Stimulated activated naive CD8-positive, alpha-beta T cell treated with anti-CD3 and anti-CD28 coated beads, Interleukin-15, amount 100 ng/mL, for 72 hours (primary cell): ENCODE measurements around the gene CELF6.
"Not testable (repeated sequence)": the region's sequence is repeated elsewhere in the genome, so short reads cannot be mapped to it uniquely, and the experiment has no call there.

Source experiments
- ATAC-seq: fragments of 150-1000 bp; cut with Tn5 transposase; 2 replicates; pipeline ENCODE4 v1.10.0; 2021; ENCODE audit warnings: mild to moderate bottlenecking, moderate library complexity
- DNase-seq, 2 donors: peaks; one replicate each; pipeline ENCODE4 v3.0.0; 2021 to 2022
- H3K27ac Mint-ChIP-seq, 2 donors: one replicate each; pipeline ENCODE4 v1.8.0; 2022; ENCODE audit warnings: mild to moderate bottlenecking in 2 of 2, mixed read lengths in 2 of 2, moderate library complexity in 2 of 2
- H3K27me3 Mint-ChIP-seq: one replicate; pipeline ENCODE4 v1.8.0; 2022; ENCODE audit warnings: mixed read lengths
- H3K4me1 Mint-ChIP-seq: one replicate; pipeline ENCODE4 v1.8.0; 2022; ENCODE audit warnings: mild to moderate bottlenecking, mixed read lengths
- H3K4me3 Mint-ChIP-seq, 2 donors: one replicate each; pipeline ENCODE4 v1.8.0; 2022; ENCODE audit warnings: mild to moderate bottlenecking in 2 of 2, mixed read lengths in 2 of 2, moderate library complexity in 1 of 2
- H3K9me3 Mint-ChIP-seq, 2 donors: one replicate each; pipeline ENCODE4 v1.8.0; 2022; ENCODE audit warnings: mixed read lengths in 2 of 2

CELF6 gene

GRCh38 chr15:72289597-72290325, 30.2 kb downstream of the CELF6 start:
- H3K4me1 Mint-ChIP-seq: no peaks in the 10 kb centered on the region
- peak; percentile 70 for ATAC-seq

GRCh38 chr15:72288796-72289596, 31.0 kb downstream of the CELF6 start:
- ATAC-seq (peak; percentile 48), DNase-seq (no peak)
- Mint-ChIP-seq H3K4me3 (no peak overlapping the region), H3K27ac (peak overlapping the region in 1 of 2 donors; percentile 48), H3K27me3 (no peaks in the 10 kb centered on the region), H3K9me3 (no peaks in the 10 kb centered on the region), H3K4me1 (no peaks in the 10 kb centered on the region)

More at GRCh38 chr15:72289597-72290325, 30.2 kb downstream of the CELF6 start:
- Mint-ChIP-seq H3K4me3 (no peak overlapping the region), H3K27me3 (no peaks in the 10 kb centered on the region), H3K9me3 (no peaks in the 10 kb centered on the region), H3K27ac (peak overlapping the region in 1 of 2 donors; percentile 67)
- no peak for DNase-seq

GRCh38 chr15:72285927-72286516, 33.9 kb downstream of the CELF6 start:
- Mint-ChIP-seq H3K27ac (no peak overlapping the region), H3K27me3 (no peaks in the 10 kb centered on the region)
- peak; percentile 73 for ATAC-seq

GRCh38 chr15:72285402-72285801, 34.6 kb downstream of the CELF6 start:
- H3K27me3 Mint-ChIP-seq: no peaks in the 10 kb centered on the region
- no peak for ATAC-seq
- DNase-seq: no peak
- no peaks in the 10 kb centered on the region for H3K9me3 Mint-ChIP-seq
- no peaks in the 10 kb centered on the region for H3K4me1 Mint-ChIP-seq
- no peak overlapping the region for H3K4me3 Mint-ChIP-seq
- no peak overlapping the region for H3K27ac Mint-ChIP-seq

More at GRCh38 chr15:72285927-72286516, 33.9 kb downstream of the CELF6 start:
- H3K9me3 Mint-ChIP-seq: no peaks in the 10 kb centered on the region
- H3K4me1 Mint-ChIP-seq: no peaks in the 10 kb centered on the region
- H3K4me3 Mint-ChIP-seq: no peak overlapping the region
- peak; percentile 16 to 25 for DNase-seq

GRCh38 chr15:72284781-72285180, 35.2 kb downstream of the CELF6 start:
- peak overlapping the region in 1 of 2 donors; percentile 10 for H3K27ac Mint-ChIP-seq
- H3K4me1 Mint-ChIP-seq: no peaks in the 10 kb centered on the region
- no peak for DNase-seq
- no peaks in the 10 kb centered on the region for H3K9me3 Mint-ChIP-seq
- ATAC-seq: no peak
- no peak overlapping the region for H3K4me3 Mint-ChIP-seq
- no peaks in the 10 kb centered on the region for H3K27me3 Mint-ChIP-seq

DNA sequence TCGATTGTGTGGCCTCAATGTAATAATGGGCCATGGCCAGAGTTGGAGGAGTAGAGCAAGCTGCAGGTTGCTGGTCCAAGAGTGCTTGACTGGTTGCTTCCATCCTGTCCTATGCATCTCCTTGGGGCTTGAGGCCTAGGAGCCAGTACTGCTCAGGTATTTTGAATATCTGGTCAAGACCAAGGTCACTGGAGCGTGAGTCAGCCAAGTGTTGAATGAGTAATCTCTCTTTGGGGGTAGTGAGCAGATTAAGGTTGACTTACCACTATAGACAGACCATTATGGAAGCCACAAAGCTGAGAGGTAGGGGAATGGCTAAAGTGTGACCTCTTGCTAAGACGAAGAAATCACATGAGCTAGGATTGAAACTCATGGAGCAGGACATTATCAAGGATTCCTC, 38.2 kb downstream of the CELF6 start:
- no peaks in the 10 kb centered on the region for H3K4me1 Mint-ChIP-seq
- H3K9me3 Mint-ChIP-seq: no peaks in the 10 kb centered on the region
- ATAC-seq (no peak), DNase-seq (no peak)
- H3K27me3 Mint-ChIP-seq: no peaks in the 10 kb centered on the region
- H3K4me3 Mint-ChIP-seq: no peak overlapping the region
- no peak overlapping the region for H3K27ac Mint-ChIP-seq

GRCh38 chr15:72280751-72281150, 39.2 kb downstream of the CELF6 start:
- no peak overlapping the region for H3K27ac Mint-ChIP-seq
- ATAC-seq: no peak
- H3K27me3 Mint-ChIP-seq: no peaks in the 10 kb centered on the region
- no peaks in the 10 kb centered on the region for H3K9me3 Mint-ChIP-seq
- DNase-seq: no peak
- no peak overlapping the region for H3K4me3 Mint-ChIP-seq
- no peaks in the 10 kb centered on the region for H3K4me1 Mint-ChIP-seq

GRCh38 chr15:72278737-72279136, 41.2 kb downstream of the CELF6 start:
- Mint-ChIP-seq H3K9me3 (no peaks in the 10 kb centered on the region), H3K27me3 (no peaks in the 10 kb centered on the region), H3K4me1 (peaks cover 6% of the 10 kb centered on the region), H3K4me3 (no peak overlapping the region), H3K27ac (no peak overlapping the region)
- ATAC-seq (peak; percentile 31), DNase-seq (no peak)

- H3K9me3 Mint-ChIP-seq: no peaks in the 10 kb centered on the region
- H3K4me1 Mint-ChIP-seq: peaks cover 19% of the 10 kb centered on the region
- H3K27me3 Mint-ChIP-seq: no peaks in the 10 kb centered on the region
- ATAC-seq: no peak
- DNase-seq: no peak
- H3K27ac Mint-ChIP-seq: peak overlapping the region in 1 of 2 donors; percentile 0
- no peak overlapping the region for H3K4me3 Mint-ChIP-seq
Measured at GRCh38 chr15:72276326-72276700, 43.6 kb downstream of the CELF6 start.

- ATAC-seq, H3K27me3 Mint-ChIP-seq, DNase-seq, H3K9me3 Mint-ChIP-seq, H3K4me3 Mint-ChIP-seq: not testable (repeated sequence)
- peak overlapping the region in 1 of 2 donors; percentile 0 for H3K27ac Mint-ChIP-seq
- H3K4me1 Mint-ChIP-seq: peaks cover 24% of the 10 kb centered on the region
Measured at GRCh38 chr15:72275635-72276325, 44.2 kb downstream of the CELF6 start.

- H3K4me3 Mint-ChIP-seq: peak overlapping the region; percentile 89
- no peaks in the 10 kb centered on the region for H3K27me3 Mint-ChIP-seq
- DNase-seq (no peak), ATAC-seq (peak; percentile 2)
- peak overlapping the region; percentile 92 to 93 for H3K27ac Mint-ChIP-seq
- no peaks in the 10 kb centered on the region for H3K9me3 Mint-ChIP-seq
- peaks cover 41% of the 10 kb centered on the region for H3K4me1 Mint-ChIP-seq
Measured at GRCh38 chr15:72272997-72273352, 47.0 kb downstream of the CELF6 start.

- peak within 1 kb of the TSS; percentile 89 for H3K4me3 Mint-ChIP-seq
- H3K4me1 Mint-ChIP-seq: peaks cover 42% of the 10 kb centered on the region
- H3K9me3 Mint-ChIP-seq: no peaks in the 10 kb centered on the region
- H3K27me3 Mint-ChIP-seq: no peaks in the 10 kb centered on the region
- ATAC-seq: peak; percentile 98
- peak; percentile 99 for DNase-seq
- H3K27ac Mint-ChIP-seq: peak within 1 kb of the TSS; percentile 92 to 93
Measured at GRCh38 chr15:72272213-72272996, 47.6 kb downstream of the CELF6 start, which contains the start of gene PARP6. TSS of gene PARP6 (minus strand) at chr15:72272554. CDS start at chr15:72267477, 5,077 bp downstream.

DNA sequence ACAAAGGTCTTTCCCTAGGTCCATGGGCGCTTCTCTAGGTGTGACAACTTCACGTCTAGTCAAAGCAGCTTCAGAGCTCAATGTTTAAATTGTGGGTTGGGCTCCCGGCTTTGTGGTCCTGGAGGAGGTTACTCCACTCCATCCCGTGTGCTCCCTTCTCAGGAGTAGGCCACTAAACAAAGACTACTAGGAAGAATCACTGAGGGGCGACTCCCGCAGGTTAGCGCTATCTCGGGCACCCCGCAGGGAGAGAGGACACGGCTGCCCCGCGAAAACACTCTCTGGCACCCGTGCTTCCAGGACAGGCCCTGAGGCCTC, 48.1 kb downstream of the CELF6 start:
- H3K4me3 Mint-ChIP-seq: peak overlapping the region; percentile 89
- no peak for DNase-seq
- H3K9me3 Mint-ChIP-seq: no peaks in the 10 kb centered on the region
- no peaks in the 10 kb centered on the region for H3K27me3 Mint-ChIP-seq
- H3K27ac Mint-ChIP-seq: peak overlapping the region; percentile 71 to 87
- ATAC-seq: peak; percentile 5
- peaks cover 46% of the 10 kb centered on the region for H3K4me1 Mint-ChIP-seq

- Mint-ChIP-seq H3K9me3 (no peaks in the 10 kb centered on the region), H3K27me3 (no peaks in the 10 kb centered on the region), H3K4me3 (peak overlapping the region; percentile 89), H3K27ac (peak overlapping the region; percentile 2 to 87), H3K4me1 (peaks cover 46% of the 10 kb centered on the region)
- no peak for ATAC-seq
- DNase-seq: no peak
Measured at GRCh38 chr15:72271221-72271620, 48.7 kb downstream of the CELF6 start.

- DNase-seq (no peak), ATAC-seq (no peak)
- peaks cover 59% of the 10 kb centered on the region for H3K4me1 Mint-ChIP-seq
- no peaks in the 10 kb centered on the region for H3K27me3 Mint-ChIP-seq
- H3K27ac Mint-ChIP-seq: peak overlapping the region in 1 of 2 donors; percentile 27
- H3K9me3 Mint-ChIP-seq: no peaks in the 10 kb centered on the region
- peak overlapping the region in 1 of 2 donors; percentile 89 for H3K4me3 Mint-ChIP-seq
Measured at GRCh38 chr15:72269739-72270138, 50.2 kb downstream of the CELF6 start.
